ENCODE data around the gene DAO.

DNA sequence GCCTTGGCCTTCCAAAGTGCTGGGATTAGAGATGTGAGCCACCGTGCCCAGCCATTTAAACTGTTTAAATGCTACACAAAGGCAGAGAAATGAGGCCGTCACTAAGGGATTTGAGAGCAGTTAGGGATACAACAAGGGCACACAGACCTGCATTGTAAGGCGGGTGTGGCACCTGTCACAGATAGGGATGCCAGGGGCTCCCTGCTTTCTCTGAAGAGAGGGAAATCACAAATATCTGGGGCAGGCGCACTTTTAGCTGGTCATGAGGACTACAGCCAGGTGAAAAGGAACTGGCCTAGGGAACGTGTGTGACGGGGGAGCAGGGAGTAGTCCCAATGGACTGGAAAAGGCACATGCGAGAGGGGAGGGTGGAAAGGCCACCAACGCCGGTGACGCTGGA is 32.2 kb upstream of the DAO start:
- TF ChIP-seq, protein P1, sequence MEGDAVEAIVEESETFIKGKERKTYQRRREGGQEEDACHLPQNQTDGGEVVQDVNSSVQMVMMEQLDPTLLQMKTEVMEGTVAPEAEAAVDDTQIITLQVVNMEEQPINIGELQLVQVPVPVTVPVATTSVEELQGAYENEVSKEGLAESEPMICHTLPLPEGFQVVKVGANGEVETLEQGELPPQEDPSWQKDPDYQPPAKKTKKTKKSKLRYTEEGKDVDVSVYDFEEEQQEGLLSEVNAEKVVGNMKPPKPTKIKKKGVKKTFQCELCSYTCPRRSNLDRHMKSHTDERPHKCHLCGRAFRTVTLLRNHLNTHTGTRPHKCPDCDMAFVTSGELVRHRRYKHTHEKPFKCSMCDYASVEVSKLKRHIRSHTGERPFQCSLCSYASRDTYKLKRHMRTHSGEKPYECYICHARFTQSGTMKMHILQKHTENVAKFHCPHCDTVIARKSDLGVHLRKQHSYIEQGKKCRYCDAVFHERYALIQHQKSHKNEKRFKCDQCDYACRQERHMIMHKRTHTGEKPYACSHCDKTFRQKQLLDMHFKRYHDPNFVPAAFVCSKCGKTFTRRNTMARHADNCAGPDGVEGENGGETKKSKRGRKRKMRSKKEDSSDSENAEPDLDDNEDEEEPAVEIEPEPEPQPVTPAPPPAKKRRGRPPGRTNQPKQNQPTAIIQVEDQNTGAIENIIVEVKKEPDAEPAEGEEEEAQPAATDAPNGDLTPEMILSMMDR (IDR thresholded peaks at IDR 0.05) = no peak
- no peak for TF ChIP-seq POLR2A (IDR thresholded peaks at IDR 0.05)
